Measurements from ENCODE around the gene C6orf141. TPM values are rescaled to one million over a fixed set of nuclear protein-coding genes. Genes with fewer than 3 reads are reported as not detected.

C6orf141 gene
- 22.3 and 22.6 TPM in 2 replicates for total RNA-seq

DNA sequence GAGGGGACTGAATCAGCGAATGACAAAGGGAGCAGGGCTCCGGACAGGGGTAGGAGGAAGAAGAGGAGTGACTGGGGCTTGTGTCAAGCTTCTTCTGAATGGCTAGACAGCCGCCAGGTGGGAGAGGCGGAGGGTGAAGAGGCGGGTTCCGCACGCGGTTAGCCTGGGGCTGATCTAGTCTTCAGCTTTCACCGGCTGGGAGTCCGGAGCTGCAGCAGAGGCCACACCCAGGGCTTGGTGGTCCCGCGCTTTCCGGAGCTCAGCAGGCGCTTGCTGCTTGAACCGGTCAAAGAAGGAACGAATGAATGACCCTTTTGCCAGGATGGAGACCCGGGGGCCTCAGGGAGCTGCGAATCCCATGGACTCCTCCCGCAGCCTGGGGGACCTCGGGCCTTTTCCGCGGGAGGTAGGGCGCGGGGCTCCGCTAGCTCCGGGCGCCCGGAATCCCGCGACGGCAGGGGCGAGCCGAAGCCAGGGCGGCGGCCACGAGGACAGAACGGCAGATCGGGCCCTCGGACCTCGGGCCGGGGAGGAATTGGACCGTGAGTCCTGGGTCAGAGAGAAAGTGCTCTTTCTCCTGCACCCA lies at the start of gene C6orf141:
TSS of gene C6orf141 (plus strand) at position 177 of the 586 bp plus-strand sequence. CDS start at position 302, 125 bp downstream.

Other genes with a start within 250 kb of the C6orf141 start
- gene MMUT, start 87.4 kb upstream of the C6orf141 start, total RNA-seq: 17.4 and 20.9 TPM in 2 replicates
- gene CENPQ, start 87.3 kb upstream of the C6orf141 start, total RNA-seq: 3.2 and 3.4 TPM in 2 replicates
- gene GLYATL3, start 50.7 kb upstream of the C6orf141 start, total RNA-seq: not detected in 2 replicates
- not detected in 2 replicates for gene RHAG, start 86.2 kb downstream of the C6orf141 start, total RNA-seq
- not detected in 2 replicates for gene CRISP2, start 162.9 kb downstream of the C6orf141 start, total RNA-seq
- 0.07 and 0.34 TPM in 2 replicates for gene CRISP3, start 193.7 kb downstream of the C6orf141 start, total RNA-seq
- not detected in 2 replicates for gene PGK2, start 236.6 kb downstream of the C6orf141 start, total RNA-seq